Left forelimb (tissue), 1 donor: ENCODE measurements around the gene BRAF.
"Not testable (repeated sequence)": the region's sequence is repeated elsewhere in the genome, so short reads cannot be mapped to it uniquely, and the experiment has no call there.

Source experiments
- DNase-seq: peaks from one replicate; pipeline ENCODE4 v3.0.0-alpha.2; 2018; ENCODE audit warnings: low spot score

The BRAF gene

DNA sequence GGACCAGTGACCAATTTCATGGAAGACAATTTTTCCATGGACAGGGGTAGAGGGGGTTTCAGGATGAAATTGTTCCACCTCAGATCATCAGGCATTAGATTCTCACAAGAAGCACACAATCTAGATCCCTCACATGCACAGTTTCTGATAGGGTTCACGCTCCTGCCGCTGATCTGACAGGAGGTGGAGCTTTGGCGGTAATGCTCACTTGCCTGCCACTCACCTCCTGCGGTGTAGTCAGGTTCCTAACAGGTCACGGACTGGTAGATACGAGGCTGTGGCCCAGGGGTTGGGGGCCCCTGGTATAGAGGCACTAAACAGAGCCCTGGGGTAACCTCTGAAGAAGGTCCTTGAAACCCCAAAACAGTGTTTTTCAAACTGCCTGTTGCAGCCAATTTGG, 6.5 kb downstream of the BRAF start:
- DNase-seq, result no peak

GRCh38 chr7:140917258-140917657, 7.5 kb downstream of the BRAF start:
- DNase-seq, result no peak

DNA sequence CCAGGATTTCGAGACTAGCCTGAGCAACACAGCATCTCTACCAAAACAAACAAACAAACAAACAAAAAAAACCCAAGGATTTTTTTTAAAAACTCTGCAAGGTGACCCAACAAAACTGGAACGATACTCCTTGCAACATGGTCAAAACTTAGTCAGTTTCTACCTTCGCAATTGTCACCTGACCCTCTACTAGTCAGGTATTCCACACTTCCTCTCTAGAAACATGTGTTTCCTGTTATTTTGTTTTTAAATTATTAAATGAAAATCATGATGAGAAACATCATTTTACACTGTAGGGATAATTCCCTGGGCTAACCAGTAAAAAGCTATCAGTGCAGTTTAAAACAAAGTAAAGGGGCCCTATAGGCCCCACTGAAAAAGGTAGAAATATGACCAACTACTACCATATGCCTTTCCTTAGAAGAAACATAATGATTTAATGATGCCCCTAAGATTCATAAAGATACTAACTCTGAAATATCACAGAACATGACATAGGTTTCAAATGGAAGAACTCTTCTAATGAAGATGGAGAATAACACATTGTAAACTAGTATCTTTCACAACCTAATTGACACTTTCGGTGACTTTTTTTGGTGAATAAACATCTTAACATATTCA, 8.7 kb downstream of the BRAF start:
- no peak for DNase-seq

DNA sequence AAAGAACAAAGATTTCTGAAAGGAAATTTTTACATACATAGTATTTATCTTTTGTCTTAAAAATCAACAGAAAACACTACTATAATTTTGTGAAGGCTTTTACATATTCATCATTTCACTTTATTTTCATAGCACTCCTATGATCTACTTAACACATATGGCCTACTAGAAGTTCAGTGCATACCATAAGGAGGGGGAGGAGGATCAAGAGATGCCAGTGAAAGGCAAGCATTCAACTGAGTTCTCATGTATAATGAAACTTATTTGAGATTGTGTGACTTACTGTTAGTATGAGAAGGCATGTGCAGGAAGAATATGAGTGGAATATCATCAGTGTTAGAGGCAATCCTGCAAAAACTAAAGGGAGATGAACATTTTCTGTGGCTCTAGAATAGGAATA, 10.6 kb downstream of the BRAF start:
- no peak for DNase-seq

DNA sequence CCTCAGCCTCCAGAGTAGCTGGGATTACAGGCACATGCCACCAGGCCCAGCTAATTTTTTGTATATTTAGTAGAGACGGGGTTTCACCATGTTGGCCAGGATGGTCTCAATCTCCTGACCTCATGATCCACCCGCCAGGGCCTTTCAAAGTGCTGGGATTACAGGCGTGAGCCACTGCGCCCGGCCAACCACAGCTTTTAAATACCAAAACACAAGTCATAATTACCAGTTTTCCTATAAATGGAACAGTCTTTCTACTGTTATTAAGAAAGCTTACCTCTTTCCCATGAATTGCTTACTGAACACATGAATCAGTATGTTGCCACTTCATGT, 11.2 kb downstream of the BRAF start:
- not testable (repeated sequence) for DNase-seq

GRCh38 chr7:140911746-140912145, 13.0 kb downstream of the BRAF start:
- DNase-seq, result no peak

- DNase-seq, result no peak
Measured at GRCh38 chr7:140909476-140910161, 15.1 kb downstream of the BRAF start.

- no peak for DNase-seq
Measured at GRCh38 chr7:140908361-140908760, 16.4 kb downstream of the BRAF start.

GRCh38 chr7:140903741-140904480, 20.8 kb downstream of the BRAF start:
- no peak for DNase-seq

DNA sequence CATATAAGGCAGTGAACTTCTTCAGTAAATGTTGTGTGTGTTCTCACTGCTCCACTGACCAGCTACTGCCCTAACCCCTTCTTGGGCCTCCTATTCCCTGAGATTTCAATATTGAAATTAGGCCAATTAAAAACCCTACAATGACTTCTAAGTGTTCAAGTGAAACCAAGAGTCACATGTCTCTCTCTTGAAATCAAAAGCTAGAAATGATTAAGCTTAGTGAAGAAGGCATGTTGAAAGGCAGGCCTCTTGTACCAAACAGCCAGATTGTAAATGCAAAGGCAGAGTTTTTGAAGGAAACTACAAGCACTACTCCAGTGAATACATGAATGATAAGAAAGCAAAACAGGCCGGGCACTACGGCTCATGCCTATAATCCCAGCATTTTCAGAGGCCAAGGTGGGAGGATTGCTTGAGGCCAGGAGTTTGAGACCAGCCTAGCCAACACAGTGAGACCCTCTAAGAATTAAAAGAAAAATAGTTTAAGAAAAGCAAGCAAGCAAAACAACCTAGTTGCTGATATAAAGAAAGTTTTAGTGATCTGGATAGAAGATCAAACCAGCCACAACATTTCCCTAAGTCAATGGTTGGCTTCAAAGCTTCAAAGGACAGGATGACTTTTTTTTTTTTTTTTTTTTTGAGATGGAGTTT, 22.3 kb downstream of the BRAF start:
- no peak for DNase-seq

DNA sequence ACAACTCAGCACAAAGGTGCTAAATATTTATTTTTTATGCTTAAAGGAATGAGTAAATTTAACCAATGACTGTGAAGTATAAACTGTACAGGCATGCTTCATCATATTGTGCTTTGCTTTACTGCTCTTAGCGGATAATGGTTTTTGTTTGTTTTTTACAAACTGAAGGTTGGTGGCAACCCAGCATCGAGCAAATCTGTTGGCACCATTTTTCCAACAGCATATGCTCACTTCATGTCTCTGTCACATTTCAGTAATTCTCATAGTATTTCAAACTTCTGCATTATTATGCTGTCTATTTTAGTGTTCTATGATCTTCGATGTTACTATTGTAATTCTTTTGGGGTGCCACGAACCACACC, 22.8 kb downstream of the BRAF start:
- no peak for DNase-seq

- no peak for DNase-seq
Measured at GRCh38 chr7:140899883-140900282, 24.8 kb downstream of the BRAF start.

- no peak for DNase-seq
Measured at GRCh38 chr7:140898786-140899536, 25.8 kb downstream of the BRAF start.

DNA sequence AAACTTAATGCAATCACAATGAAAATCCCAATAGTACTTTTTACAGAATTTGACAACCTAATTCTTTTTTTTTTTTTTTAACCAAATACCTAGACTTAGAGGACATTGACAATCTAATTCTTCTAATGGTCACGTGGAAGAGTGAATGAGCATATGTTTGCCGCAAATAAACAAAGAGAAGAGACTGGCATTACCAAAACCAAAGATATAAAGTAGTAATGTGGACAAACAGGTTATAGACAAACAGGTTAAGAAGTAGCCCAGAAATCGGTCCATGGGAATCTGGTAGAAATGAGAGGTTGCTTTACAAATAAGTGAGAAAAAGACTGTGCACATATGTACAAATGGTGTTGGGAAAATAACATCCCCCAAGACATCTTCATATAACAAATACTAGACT, 27.7 kb downstream of the BRAF start:
- no peak for DNase-seq

DNA sequence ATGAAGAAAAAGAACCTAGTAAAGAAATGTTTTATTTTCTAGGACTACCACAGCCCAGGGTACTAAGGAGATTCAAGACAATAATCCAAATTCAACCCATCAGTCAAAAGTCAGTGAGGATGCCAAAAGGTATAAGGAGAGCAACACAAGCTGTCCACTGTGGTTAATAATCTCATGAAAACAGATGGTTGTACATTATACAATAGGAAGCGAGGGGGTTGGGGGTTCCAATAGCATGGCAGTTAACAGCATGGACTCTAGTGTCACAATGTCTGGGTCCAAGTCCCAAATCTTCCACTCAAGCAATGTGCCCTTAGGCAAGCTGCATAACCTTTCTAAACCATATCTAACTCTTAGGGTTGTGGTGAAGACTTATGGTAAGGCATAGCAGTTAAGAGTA, 35.1 kb downstream of the BRAF start:
- DNase-seq, result no peak

DNA sequence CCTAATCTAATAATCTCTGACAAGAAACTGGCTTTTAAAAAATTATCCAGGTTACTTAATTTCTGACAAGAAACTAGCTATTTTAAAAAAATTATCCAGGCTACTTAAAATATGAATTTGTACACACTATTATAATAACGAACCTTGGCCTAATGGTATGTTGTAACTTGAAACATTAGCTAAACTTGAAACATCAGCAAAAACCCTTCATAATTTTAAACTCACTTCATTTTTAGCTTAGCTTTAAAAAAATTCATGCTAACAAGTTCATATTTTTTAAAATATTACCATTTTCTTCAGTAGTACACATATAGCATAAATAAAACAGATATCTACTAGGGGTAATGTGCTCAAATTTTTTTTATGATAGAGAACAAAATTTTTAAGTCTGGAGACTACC, 35.6 kb downstream of the BRAF start:
- DNase-seq, result no peak

DNA sequence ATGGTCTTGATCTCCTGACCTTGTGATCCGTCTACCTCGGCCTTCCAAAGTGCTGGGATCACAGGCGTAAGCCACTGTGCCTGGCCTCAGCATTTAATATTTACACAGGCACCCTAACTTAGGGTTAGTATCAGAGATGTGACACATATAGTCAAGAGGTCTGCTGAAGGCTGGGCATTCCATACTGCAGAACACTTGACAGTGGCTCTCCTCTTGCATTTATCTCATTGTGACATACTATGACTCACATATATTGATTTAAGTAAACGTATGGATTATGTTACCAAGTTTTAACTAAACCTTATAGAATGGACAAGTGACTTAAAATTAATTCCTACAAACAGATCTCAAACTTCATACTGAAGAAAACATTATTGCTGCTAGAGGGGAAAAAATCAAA, 36.6 kb downstream of the BRAF start:
- DNase-seq, result no peak

DNA sequence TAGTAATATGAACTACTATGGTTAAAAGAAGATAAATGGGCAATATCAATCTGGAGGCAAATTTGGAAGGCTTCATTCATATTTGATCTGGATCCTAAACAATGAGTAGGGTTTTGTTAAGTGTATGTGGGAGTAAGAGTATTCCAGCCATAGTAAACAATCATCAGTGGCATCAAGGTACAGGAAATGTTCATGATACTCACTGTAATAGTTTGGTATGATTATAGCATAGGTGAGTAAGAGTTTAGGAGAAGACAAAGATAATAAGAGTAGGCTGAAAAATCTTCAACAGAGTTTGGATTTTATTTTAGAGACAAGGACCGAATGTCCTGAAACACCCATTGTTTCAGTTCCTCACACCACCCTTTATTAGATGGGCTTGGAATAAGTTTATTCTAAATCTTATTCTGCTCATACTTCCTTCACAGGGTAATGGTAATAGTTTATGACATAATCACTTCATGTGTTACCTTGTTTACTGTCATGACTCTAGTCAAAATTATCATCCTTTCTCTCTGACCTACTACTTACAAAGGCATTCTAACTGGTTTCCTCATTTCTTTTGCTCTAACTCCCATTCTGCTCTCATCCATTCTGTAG, 38.9 kb downstream of the BRAF start:
- no peak for DNase-seq

GRCh38 chr7:140883378-140883777, 41.4 kb downstream of the BRAF start:
- no peak for DNase-seq

- DNase-seq, result not testable (repeated sequence)
Measured at GRCh38 chr7:140882834-140883233, 41.9 kb downstream of the BRAF start.

- DNase-seq, result no peak
Measured at GRCh38 chr7:140881507-140882228, 43.1 kb downstream of the BRAF start.

DNA sequence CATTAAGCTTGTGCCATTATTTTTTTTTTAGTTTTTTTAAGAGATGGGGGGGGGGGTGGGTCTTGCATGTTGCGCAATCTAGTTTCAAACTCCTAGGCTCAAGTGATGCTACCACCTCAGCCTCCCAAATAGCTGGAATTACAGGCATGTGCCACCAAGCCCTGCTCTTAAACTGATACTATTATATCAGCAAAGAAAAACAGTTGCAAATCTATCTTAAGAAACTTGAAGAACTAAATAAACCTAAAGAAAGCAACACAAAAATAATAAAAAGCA, 47.5 kb downstream of the BRAF start:
- no peak for DNase-seq
